GM18526 (cell line): Measurements from ENCODE around the gene PBX1.

ENCODE experiments used
- POLR2A ChIP-seq: IDR thresholded peaks from 3 replicates; pipeline ENCODE4 v1.6.1; 2011; ENCODE audit not compliant: insufficient read length; ENCODE audit errors: extremely low read depth

PBX1 gene

DNA sequence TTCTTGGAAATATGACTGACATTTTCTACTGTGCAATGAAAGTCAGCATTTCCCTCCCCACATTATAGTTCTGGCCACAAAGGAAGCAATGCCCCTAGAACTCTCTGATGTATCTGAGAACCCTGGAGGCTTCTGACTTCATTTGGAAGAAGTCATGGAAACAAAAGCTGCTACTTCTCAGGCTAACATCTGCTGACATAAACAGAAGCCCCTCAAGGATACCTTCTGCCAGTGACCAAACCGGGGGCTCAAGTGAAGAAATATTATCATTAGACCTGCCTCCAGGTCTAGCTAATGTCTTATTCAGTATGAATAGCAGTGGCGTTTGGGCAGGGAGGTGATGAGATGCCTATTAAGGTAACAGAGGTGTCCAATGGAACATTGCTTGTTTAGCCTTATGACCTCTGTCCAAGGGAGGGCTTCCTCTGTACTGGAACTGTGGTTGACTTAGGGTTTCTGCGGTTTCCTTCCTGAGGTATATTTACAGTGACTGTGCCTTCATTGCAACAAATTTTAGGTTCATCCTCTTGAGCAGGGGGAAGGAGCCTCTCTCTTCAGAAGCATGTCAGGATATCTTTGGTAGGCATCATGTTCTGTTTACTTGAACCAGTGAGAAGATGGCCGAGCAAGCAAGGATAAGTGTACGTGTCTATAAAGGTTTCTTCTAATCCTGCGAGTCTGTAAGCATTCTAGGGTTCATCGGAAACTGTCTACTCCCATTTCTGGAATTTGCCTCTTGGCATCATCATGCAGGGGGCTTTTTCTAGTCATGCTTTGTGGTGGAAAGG is 161.7 kb downstream of the PBX1 start:
- no peak for TF ChIP-seq POLR2A

DNA sequence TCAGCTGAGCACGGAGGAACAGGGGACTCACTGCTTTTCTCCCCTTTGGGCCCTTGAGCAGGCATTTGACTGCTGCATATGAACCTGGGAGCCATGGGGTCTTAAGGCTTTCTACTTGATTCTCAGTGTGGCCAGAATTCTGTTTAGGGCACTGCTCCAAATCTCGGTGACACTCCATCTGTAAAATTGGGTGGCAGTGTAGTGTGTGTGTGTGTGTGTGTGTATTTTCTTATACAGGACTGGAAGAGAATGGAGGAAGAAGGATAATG is 162.2 kb downstream of the PBX1 start:
- no peak for TF ChIP-seq POLR2A

- no peak for TF ChIP-seq POLR2A
Measured at GRCh38 chr1:164723296-164723798, 164.4 kb downstream of the PBX1 start.

- TF ChIP-seq POLR2A, result no peak
Measured at GRCh38 chr1:164725401-164725800, 166.4 kb downstream of the PBX1 start.

GRCh38 chr1:164726235-164726634 is 167.3 kb downstream of the PBX1 start:
- no peak for TF ChIP-seq POLR2A

DNA sequence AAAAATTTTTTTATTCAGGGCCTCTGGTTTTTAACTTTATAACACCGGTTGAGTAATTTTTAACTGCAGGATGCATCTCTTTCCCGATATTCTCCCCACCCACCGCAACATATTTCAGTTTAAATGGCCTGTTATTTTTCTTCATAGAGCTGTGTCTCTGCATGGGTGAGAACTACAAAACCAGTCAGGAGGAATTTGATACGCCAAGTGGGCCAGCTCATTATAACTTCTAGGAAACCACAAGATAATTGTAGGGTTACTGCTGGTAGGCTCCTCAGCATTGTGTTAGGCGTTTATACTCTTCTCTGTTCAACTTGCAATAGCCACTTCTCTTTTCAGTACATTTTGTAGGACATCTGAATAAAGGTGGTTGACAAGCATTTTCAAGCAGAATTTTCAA is 169.7 kb downstream of the PBX1 start:
- TF ChIP-seq POLR2A, result no peak

DNA sequence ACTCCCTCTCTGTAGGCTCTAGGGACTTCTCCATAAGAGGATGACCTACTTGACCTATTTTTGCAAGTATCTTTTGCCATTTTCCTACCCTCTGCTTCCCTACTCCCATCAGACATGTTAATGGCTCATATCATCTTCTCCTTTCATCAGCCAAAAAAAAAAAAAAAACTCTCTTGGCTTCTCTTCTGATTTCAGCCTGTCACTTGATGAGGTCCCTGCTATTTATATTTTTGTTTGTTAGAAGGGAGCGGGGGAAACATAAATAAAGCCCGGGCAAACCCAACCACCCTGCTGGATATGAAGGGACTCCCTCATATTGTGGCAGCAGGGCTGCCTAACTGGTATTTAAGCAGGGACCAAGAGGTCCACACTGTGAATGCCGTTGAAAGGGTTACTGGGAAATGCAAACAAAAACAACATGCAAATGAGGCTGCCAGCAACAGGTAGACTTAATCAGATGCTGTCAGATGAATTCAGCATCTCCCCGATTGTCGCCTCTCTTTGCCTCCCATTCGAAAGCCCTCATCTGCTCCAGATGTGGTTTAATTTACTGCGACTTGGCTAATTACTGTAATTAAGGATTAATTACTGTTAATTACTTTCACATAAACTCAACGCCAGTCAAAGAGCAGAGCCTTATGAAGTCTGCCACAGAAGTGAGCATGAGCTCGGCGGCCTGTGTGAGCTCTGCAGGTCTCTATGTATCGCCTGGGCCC is 172.3 kb downstream of the PBX1 start:
- TF ChIP-seq POLR2A, result no peak

DNA sequence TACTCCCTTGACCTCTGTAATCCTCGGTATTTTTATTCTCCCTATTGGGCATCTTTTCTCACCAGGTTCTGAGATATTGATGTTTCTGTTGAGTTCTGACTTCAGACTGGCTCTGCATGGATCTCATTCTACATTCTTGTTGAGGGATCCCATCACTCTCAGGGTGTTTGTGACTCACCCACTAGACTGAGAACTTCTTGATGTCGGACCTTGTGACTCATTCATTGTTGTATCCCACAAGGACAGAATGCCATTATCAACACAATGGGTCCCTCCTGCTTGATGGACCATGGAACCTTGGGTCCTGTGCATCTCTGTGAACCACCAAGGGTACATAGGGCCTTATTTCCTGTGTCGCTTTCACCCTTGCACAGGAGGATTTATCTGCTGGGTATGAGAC is 174.1 kb downstream of the PBX1 start:
- no peak for TF ChIP-seq POLR2A

DNA sequence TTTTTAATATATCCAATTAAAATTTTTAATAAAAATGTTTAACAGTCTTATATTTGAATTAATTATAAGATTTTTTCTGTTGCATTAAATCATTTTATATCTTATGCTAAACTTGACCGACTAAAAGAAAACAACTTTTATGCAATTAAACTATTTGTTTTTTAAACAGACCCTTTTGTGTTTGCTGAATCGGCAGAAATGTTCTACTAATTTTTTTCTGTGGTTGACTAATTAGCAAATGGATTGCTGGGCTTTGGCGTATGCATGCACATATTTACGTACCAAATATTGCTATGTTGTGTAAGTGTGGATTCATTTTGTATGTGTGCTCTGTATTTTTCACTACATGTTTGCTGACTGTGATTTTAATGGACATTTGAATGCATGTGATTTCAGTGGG is 174.8 kb downstream of the PBX1 start:
- no peak for TF ChIP-seq POLR2A

DNA sequence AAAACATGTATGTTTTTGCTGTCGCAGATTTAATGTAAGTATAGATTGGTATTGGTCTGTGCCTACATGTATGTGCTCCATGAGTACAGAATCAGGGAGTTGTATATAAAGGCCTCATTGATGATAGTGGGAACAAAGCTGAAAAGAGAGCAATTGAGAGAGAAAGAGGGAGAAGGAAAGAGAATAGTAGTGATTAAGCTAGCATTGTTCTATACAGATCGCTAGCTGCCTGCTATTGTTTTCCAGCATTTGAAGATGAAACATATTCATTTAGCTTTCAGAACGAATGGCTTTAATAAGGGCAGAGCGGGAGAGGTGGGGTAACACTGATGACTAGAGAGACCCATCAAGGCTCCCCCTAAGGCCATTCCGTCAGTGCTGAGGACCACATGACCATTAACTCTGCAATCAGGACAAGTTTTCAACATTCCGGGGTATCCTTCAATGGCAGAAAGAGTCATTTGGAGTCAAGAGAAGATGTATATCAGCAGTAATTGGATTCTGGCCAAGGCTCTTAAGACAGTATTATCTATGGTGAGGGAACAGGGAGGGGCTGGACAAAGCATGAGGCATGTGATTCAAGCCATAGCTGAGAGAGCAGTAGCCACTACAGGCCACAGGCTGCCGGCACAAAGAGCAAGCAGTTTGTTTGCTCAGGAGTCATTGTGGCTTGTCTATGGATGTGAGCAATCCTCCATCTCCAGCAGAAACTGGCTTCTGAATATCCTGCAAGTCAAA is 176.5 kb downstream of the PBX1 start:
- no peak for TF ChIP-seq POLR2A

GRCh38 chr1:164736137-164736536 is 177.2 kb downstream of the PBX1 start:
- TF ChIP-seq POLR2A, result no peak

DNA sequence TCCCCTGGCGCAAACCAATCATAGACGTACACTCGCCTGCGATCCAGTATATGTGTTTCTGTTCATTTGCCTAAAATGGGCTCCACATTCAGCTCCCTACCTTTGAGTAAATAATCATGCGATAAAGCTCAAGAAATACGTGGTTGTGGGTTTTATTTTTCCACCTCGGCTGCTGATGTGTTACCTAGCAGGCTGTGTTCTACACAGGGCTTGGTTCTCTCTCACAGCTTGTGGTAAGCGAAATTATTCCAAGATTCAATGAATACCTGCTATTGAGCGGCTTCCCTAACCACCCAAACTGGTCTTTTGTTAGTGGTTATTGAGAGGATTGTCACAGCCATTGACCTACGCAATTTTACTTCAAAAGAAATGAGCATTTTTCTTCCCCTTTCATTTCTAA is 180.2 kb downstream of the PBX1 start:
- no peak for TF ChIP-seq POLR2A

DNA sequence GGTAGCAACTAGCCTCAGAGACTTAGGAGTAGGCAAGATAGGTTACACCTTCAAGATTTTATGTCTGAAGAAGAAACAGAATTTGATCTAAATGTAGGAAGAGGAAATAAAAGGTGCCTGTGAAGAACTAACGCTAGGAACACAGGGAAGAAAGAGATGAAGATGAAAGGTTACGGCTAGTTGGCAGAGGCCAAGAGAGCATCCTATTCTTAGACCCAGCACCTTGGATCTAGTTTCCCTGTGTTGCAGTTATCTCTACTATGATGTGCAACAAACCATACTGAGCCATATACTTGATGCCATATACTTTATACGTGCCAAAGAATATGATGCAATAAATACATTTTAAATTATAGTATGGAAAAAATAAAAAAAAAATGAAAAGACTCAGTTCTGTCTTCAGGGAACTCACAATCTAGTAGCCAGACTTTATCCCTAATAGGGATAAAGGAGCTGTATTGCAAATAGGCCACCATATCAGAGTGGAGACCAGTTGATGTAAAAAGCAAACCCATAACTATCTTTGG is 181.1 kb downstream of the PBX1 start:
- no peak for TF ChIP-seq POLR2A

GRCh38 chr1:164742745-164743144 is 183.8 kb downstream of the PBX1 start:
- no peak for TF ChIP-seq POLR2A

DNA sequence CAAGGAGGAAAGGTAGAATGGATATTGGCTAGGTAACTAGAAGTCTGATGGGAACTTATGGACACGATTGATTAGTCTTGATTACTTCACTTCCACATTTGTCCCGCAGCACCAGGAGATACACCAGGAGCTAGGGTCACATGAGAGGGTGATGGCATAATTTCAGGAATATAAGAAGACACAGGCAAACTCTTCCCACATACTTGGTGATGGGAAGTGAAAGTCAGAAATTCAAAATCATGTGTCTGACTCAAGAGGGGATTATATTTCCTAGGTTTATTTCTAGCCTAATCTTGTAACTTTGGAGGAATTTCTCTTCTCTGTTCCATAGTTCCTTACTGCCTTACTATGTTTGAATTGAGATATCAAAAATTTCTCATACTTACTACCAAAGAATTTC is 185.0 kb downstream of the PBX1 start:
- no peak for TF ChIP-seq POLR2A

DNA sequence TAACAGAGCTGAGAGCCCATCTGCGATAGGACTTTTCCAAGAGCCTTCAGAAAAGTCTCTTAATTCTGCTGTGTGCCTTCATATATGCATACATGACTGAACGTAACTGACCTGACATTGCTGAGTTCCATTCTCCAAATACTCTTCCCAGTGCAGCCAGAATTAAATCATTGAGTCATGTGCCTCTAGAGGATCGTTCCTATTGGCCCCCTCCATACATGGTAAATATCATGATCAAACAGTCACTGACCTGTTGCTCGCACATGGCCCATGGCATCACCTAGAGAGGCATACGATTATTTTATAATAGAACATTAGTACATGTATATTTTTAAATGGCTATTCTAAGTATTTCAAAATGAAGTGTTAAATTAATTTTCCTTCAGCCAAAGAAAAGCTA is 186.8 kb downstream of the PBX1 start:
- no peak for TF ChIP-seq POLR2A

DNA sequence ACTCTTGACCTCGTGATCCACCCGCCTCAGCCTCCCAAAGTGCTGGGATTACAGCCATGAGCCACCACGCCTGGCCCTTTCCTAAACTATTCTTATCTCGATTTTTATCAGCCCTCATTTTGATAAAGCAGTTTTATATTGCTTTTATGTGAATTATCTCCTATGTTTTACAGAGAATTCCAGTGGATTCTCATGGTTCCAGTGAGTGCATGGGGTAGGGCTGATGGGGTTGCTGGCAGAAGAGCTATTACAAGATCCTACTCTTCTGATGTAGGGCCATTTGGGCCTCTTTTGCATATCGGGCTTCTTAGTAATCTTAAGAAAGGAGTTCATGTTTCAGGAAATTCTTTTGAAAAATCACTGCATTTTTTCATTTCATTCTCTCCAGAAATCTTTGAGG is 187.6 kb downstream of the PBX1 start:
- no peak for TF ChIP-seq POLR2A
